Subcutaneous abdominal adipose tissue (tissue), 5 donors: ENCODE data around the gene NDUFA13.

Experiments used
- H3K27ac ChIP-seq: one replicate; pipeline ENCODE4 v1.7.0; 2013; ENCODE audit warnings: low read depth, mild to moderate bottlenecking, inconsistent platforms, low read length, moderate library complexity
- H3K27me3 ChIP-seq, 5 donors: one replicate each; pipeline ENCODE4 v1.7.0; 2013; ENCODE audit warnings: low read length in 5 of 5, inconsistent platforms in 1 of 5; ENCODE audit not compliant: control insufficient read depth in 5 of 5, insufficient read depth in 4 of 5
- H3K36me3 ChIP-seq, 5 donors: one replicate each; pipeline ENCODE4 v1.7.0; 2013; ENCODE audit warnings: low read length in 5 of 5; ENCODE audit not compliant: control insufficient read depth in 5 of 5, insufficient read depth in 5 of 5
- H3K4me1 ChIP-seq, 5 donors: one replicate each; pipeline ENCODE4 v1.7.0; 2013; ENCODE audit warnings: low read length in 5 of 5, mild to moderate bottlenecking in 3 of 5, moderate library complexity in 1 of 5; ENCODE audit not compliant: control insufficient read depth in 5 of 5, insufficient read depth in 5 of 5
- H3K4me3 ChIP-seq, 5 donors: one replicate each; pipeline ENCODE4 v1.7.0; 2013; ENCODE audit warnings: low read length in 5 of 5, low read depth in 1 of 5
- H3K9ac ChIP-seq, 5 donors: one replicate each; pipeline ENCODE4 v1.7.0; 2013; ENCODE audit warnings: low read length in 5 of 5, mild to moderate bottlenecking in 4 of 5, moderate library complexity in 3 of 5
- H3K9me3 ChIP-seq, 5 donors: one replicate each; pipeline ENCODE4 v1.7.0; 2013; ENCODE audit warnings: low read length in 5 of 5; ENCODE audit not compliant: control insufficient read depth in 5 of 5
- donor health status: healthy.
- donor health status: healthy.
- donor health status: healthy.
- donor health status: healthy.
- donor health status: healthy.

The NDUFA13 gene

DNA sequence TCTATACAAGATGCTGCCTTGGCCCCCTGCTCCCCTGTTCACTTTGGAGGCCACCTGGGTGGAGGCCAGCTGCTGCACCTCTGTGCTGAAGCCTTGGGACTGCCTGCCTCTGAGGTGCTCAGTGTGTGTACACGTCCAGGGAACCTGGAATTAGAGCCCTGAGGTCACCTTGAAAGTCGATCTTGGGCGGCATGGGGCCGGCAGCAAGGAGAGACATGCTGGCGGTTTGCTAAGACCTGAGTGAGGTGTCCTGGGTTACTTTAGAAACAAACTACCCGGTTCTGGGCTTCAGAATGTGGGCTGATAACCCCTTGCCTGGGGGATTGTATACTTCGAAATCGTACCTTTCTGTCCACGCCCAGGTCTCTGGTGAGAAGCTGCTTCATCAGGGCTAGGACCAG, 26.2 kb upstream of the NDUFA13 start:
- H3K27ac ChIP-seq: peak overlapping the region; percentile 94
- no peaks in the 10 kb centered on the region for H3K9me3 ChIP-seq
- H3K4me3 ChIP-seq: peak overlapping the region in 4 of 5 donors; percentile 25 to 56 (median 49)
- no peaks in the 10 kb centered on the region for H3K27me3 ChIP-seq
- H3K36me3 ChIP-seq: peaks cover 0 to 50% (median 30%) of the 10 kb centered on the region in 5 donors
- peak overlapping the region; percentile 12 to 36 (median 26) for H3K9ac ChIP-seq
- peaks cover 16 to 45% (median 42%) of the 10 kb centered on the region in 5 donors for H3K4me1 ChIP-seq

DNA sequence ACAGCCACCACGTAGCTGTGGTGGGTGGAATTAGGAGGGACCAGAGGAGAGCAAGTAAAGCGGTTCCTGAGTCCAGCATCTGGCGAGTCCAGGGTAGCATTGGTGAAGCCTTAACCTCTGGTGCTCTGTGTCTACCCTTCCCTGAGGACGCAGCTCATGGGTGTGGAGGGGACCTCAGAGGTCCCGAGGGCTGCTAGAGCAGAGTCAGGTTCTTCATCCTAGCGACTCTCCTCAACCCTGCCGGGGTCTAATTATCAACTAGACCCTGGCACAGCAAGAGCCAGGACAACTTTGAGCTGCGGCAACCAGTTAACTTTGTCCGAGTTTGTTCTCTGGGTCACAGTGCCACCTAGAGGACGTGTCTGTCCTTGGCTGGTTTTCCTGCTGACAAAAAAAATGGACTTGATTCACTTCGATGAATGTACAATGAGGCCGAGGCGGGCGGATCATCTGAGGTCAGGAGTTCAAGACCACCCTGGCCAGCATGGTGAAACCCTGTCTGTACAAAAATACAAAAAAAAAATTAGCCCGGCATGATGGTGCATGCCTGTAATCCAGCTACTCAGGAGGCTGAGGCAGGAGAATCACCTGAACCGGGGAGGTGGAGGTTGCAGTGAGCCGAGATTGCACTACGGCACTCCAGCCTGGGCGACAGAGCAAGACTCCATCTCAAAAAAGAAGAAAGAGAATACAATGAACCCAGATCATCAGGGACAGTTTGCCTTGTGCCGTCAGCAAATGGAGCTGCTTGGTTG, 25.6 kb upstream of the NDUFA13 start:
- H3K27me3 ChIP-seq: no peaks in the 10 kb centered on the region
- no peaks in the 10 kb centered on the region for H3K9me3 ChIP-seq
- H3K4me1 ChIP-seq: peaks cover 15 to 39% (median 36%) of the 10 kb centered on the region in 5 donors
- H3K9ac ChIP-seq: peak overlapping the region in 3 of 5 donors; percentile 12 to 36 (median 14)
- peak overlapping the region; percentile 94 for H3K27ac ChIP-seq
- H3K4me3 ChIP-seq: peak overlapping the region in 3 of 5 donors; percentile 25 to 45 (median 28)
- H3K36me3 ChIP-seq: peaks cover 0 to 54% (median 31%) of the 10 kb centered on the region in 5 donors

DNA sequence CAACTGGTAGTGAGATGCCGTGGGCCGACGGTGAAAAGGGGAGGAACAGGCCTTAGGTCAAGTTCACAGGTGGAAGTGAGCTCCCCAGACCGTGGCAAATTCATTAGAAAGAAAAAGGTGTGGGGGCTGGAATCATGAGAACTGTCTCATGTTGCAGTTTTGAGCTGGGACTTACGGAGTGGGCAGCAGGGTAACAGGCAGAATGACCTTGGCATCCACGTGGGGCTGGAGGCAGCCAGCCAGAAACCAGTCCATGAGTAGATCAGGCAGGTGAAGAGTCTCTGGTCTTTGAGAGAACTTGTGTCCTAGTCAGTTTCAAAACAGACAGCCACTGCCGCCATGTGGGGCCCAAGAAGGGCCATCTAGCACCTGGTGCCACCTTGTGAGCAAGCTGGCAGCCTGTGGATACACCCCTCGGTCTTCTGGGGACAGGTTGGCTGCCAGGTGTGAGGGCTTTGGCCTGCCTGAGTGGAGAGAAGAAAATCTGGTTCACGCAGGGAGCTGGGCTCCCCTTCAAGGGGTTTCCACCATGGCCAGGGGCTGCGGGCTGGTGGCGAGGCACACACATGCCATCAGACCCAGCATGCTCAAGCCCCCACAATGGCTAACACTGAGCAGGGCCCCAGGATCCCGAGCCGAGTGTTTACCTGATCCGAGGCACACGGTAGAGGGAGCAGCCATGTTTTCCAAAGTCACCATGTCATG, 24.6 kb upstream of the NDUFA13 start:
- no peaks in the 10 kb centered on the region for H3K27me3 ChIP-seq
- H3K27ac ChIP-seq: no peak overlapping the region
- no peak overlapping the region for H3K4me3 ChIP-seq
- peaks cover 0 to 59% (median 41%) of the 10 kb centered on the region in 5 donors for H3K36me3 ChIP-seq
- no peak overlapping the region for H3K9ac ChIP-seq
- H3K9me3 ChIP-seq: no peaks in the 10 kb centered on the region
- peaks cover 15 to 35% (median 31%) of the 10 kb centered on the region in 5 donors for H3K4me1 ChIP-seq

DNA sequence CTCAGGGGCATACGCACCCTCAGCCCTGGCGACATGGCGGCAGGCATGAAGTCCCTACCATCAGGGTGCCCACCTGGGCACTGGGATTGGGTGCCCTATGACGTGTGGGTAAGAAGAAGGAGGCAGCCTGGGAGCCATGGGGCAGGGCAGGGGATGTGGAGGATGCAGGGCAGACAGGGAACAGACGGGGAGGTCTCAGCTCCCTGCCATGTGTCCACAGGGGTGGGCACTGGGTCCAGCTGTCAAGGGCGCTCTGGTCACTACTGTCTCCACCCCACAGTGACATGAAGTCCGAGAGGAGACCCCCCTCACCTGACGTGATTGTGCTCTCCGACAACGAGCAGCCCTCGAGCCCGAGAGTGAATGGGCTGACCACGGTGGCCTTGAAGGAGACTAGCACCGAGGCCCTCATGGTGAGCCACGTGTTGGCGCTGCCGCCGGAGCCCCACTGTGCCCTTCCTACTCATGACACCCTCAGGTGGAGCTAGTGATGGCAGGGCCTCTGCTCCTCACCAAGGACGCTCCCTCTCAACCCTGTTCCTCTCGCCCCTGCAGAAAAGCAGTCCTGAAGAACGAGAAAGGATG, 23.9 kb upstream of the NDUFA13 start:
- H3K27ac ChIP-seq: no peak overlapping the region
- H3K36me3 ChIP-seq: peaks cover 0 to 59% (median 45%) of the 10 kb centered on the region in 5 donors
- no peaks in the 10 kb centered on the region for H3K9me3 ChIP-seq
- H3K9ac ChIP-seq: no peak overlapping the region
- no peak overlapping the region for H3K4me3 ChIP-seq
- no peaks in the 10 kb centered on the region for H3K27me3 ChIP-seq
- H3K4me1 ChIP-seq: peaks cover 15 to 35% (median 31%) of the 10 kb centered on the region in 5 donors

DNA sequence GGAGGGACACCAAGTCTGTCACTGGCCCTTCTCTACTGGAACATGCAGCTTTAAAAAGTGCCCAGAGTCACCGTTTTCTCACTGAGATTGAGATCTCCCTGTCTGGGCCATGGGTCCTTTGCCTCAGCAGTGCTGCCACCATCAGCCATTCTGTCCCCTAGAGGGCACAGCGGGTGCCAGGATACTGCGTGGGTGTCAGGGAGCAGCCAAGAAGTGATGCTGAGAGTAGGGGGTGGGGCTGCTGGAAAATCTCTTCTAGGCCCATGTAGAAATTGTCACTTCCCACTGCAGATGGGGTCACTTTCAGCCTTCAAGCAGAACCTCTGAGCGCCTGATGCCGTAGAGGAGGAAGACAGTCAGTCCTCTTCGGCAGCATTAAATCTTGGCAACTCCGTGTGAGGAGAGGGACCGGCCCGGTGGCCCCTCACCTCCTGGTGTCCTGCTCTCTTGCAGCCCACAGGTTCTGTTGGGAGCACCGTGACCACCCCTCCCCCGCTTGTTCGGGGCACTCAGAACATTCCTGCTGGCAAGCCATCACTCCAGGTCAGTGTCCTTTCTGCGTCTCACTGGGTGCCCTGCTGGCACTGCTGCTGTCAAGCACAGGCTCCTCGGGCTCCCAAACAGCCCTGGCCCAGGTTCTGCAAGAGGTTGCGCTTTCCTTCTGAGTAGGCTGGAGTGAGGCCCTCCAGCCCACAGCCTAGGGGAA, 22.0 kb upstream of the NDUFA13 start:
- Histone ChIP-seq H3K4me1 (peaks cover 10 to 22% (median 17%) of the 10 kb centered on the region in 5 donors), H3K4me3 (no peak overlapping the region), H3K9me3 (no peaks in the 10 kb centered on the region), H3K9ac (peak overlapping the region in 1 of 5 donors; percentile 2), H3K27ac (no peak overlapping the region), H3K27me3 (no peaks in the 10 kb centered on the region), H3K36me3 (peaks cover 0 to 76% (median 63%) of the 10 kb centered on the region in 5 donors)

DNA sequence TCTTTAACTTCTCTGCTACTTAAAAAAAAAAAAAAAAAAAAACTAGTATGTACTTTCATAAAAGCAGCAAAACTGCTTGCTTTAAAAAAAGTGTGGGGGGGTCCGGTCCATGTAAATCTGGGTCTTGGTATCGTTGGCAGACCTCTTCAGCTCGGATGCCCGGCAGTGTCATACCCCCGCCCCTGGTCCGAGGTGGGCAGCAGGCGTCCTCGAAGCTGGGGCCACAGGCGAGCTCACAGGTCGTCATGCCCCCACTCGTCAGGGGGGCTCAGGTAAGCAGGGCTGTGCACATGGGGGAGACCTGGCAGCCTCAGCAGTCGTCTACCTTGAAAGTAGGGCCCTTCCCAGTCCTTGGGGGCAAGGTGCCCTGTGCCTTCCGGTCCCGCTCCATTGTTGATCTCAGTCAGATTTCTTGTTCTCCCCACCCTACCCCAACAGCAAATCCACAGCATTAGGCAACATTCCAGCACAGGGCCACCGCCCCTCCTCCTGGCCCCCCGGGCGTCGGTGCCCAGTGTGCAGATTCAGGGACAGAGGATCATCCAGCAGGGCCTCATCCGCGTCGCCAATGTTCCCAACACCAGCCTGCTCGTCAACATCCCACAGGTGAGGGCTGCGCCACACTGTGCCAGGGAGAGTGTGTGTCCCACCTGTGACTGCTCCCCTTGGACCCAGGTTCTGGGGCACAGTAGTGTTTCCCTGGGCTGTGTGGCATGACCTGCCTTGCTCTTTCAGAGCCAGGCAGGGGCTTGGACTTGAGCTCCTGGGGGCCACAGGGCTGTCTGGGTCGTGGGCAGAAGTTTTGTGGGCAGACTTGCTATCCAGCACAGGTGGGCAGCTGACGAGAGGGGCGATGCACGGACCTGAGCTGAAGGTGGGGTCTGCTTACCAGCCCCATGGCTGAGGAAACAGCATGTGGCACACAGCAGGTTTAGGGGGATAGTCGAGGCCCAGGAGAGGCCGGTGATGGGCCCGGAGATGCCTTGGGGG, 20.1 kb upstream of the NDUFA13 start:
- Histone ChIP-seq H3K36me3 (peaks cover 0 to 93% (median 82%) of the 10 kb centered on the region in 5 donors), H3K9ac (no peak overlapping the region)

DNA sequence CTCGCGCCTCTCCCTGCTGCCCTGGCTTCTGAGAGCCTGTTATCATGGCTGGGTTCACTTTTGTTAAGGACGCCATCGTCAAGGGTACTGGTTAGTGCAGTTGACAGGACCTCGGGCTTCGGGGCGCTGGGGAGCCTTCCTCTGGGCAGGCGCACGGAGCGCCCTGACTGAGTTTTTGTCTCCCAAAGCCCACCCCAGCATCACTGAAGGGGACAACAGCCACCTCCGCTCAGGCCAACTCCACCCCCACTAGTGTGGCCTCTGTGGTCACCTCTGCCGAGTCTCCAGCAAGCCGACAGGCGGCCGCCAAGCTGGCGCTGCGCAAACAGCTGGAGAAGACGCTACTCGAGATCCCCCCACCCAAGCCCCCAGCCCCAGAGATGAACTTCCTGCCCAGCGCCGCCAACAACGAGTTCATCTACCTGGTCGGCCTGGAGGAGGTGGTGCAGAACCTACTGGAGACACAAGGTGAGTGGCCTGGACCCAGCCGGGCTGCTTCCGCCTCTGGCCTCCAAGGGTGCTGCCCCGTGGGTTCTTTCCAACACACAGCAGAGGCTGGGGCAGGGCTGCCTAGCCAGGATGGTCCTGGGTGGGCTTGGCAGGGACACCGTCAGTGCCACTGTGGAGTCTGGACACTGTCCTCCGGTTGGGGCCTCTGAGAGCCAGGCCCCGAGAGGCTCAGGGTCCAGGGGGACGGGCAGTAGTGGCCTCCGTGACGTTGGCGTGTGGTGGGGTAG, 17.6 kb upstream of the NDUFA13 start:
- Histone ChIP-seq H3K36me3 (peaks cover 0 to 94% (median 91%) of the 10 kb centered on the region in 5 donors), H3K9ac (no peak overlapping the region), H3K27ac (no peak overlapping the region), H3K27me3 (no peaks in the 10 kb centered on the region), H3K9me3 (no peaks in the 10 kb centered on the region), H3K4me3 (no peak overlapping the region), H3K4me1 (peaks cover 0 to 5% (median 0%) of the 10 kb centered on the region in 5 donors)

More for the DNA sequence above, 20.1 kb upstream of the NDUFA13 start:
- Histone ChIP-seq H3K27me3 (no peaks in the 10 kb centered on the region), H3K27ac (no peak overlapping the region), H3K4me3 (no peak overlapping the region), H3K9me3 (no peaks in the 10 kb centered on the region), H3K4me1 (peaks cover 0 to 5% (median under 1%) of the 10 kb centered on the region in 5 donors)

DNA sequence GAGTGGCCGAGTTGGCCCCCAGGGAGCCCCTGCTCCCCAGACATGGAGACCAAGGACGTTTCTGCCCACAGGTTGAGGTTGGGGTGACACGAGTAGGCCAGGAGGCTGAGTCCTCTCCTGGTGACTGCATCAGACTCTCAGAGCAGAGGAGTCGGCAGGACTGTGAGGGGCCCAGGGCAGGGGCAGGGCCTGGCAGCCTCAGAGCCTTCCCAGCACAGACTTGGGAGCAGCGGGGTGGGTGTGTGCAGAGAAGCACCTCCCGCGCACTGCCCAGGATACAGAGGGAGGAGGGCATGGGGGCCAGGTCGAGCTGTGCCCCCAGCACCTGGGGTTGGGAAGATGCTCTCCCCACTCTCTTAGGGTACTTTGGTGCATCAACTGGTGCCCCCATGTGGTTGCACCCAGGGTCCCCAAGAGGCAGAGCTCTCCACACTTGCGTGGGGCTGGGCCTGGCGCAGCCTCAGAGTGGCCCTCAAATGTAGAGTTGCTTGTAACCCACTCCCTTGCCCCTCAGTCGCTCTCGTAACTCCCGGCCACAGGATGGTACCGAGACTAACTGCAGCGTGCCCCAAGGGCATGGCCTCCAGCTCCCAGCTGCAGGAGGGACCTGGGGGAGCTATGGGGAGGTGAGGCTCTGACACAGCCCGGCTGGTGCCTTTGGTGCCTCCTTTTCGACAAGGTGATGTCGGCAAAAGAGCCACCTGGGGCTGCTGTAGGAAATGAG, 16.6 kb upstream of the NDUFA13 start:
- no peaks in the 10 kb centered on the region for H3K4me1 ChIP-seq
- no peak overlapping the region for H3K27ac ChIP-seq
- no peak overlapping the region for H3K4me3 ChIP-seq
- no peak overlapping the region for H3K9ac ChIP-seq
- H3K27me3 ChIP-seq: no peaks in the 10 kb centered on the region
- peaks cover 0 to 96% (median 93%) of the 10 kb centered on the region in 5 donors for H3K36me3 ChIP-seq
- no peaks in the 10 kb centered on the region for H3K9me3 ChIP-seq
